Measurements from ENCODE around the gene TMEM131. TPM values are rescaled to one million over a fixed set of nuclear protein-coding genes. Genes with fewer than 3 reads are reported as not detected.

Gene TMEM131
- total RNA-seq, 6 donors from 2014 or later = 30.5 to 67.5 (median 39.7) TPM

DNA sequence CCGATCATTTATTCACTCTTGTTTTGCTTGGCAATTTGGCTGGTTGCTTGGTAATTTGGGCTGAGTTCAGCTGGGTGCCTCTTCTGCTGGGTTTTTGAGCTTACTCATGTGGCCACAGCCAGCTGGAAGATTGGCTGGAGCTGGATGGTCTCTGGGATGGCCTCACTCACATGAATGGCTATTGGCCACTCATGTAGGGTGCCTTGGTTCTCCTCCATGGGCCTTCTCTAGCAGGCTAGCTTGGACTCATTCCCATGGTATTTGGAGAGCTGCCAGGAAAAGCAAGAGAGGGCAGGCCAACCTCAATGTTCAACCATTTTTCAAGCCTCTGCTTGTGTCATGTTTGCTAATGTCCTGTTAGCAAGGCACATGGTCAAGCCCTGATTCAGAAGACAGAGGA lies 265.5 kb downstream of the TMEM131 start:
- H3K9me3 ChIP-seq = peaks cover 0 to 10% (median 8%) of the 10 kb centered on the region in 4 donors
- no peaks in the 10 kb centered on the region for H3K4me1 ChIP-seq
- 100% methylated on average over 1 of the region's 1 CpG for WGBS, 2 donors
- no peak overlapping the region for H3K27ac ChIP-seq
- H3K36me3 ChIP-seq = no peaks in the 10 kb centered on the region
- ATAC-seq (ENCODE audit: low FRiP score in 2 of 2) (no peak), DNase-seq (no peak)
- H3K4me3 ChIP-seq = no peak overlapping the region
- H3K27me3 ChIP-seq = no peaks in the 10 kb centered on the region
- TF ChIP-seq EP300 (IDR thresholded peaks at IDR 0.05) (no peak), POLR2A (IDR thresholded peaks at IDR 0.05) (no peak), POLR2AphosphoS5 (IDR thresholded peaks at IDR 0.05) (no peak)
- TF ChIP-seq, protein P1, sequence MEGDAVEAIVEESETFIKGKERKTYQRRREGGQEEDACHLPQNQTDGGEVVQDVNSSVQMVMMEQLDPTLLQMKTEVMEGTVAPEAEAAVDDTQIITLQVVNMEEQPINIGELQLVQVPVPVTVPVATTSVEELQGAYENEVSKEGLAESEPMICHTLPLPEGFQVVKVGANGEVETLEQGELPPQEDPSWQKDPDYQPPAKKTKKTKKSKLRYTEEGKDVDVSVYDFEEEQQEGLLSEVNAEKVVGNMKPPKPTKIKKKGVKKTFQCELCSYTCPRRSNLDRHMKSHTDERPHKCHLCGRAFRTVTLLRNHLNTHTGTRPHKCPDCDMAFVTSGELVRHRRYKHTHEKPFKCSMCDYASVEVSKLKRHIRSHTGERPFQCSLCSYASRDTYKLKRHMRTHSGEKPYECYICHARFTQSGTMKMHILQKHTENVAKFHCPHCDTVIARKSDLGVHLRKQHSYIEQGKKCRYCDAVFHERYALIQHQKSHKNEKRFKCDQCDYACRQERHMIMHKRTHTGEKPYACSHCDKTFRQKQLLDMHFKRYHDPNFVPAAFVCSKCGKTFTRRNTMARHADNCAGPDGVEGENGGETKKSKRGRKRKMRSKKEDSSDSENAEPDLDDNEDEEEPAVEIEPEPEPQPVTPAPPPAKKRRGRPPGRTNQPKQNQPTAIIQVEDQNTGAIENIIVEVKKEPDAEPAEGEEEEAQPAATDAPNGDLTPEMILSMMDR (IDR thresholded peaks at IDR 0.05) = no peak

DNA sequence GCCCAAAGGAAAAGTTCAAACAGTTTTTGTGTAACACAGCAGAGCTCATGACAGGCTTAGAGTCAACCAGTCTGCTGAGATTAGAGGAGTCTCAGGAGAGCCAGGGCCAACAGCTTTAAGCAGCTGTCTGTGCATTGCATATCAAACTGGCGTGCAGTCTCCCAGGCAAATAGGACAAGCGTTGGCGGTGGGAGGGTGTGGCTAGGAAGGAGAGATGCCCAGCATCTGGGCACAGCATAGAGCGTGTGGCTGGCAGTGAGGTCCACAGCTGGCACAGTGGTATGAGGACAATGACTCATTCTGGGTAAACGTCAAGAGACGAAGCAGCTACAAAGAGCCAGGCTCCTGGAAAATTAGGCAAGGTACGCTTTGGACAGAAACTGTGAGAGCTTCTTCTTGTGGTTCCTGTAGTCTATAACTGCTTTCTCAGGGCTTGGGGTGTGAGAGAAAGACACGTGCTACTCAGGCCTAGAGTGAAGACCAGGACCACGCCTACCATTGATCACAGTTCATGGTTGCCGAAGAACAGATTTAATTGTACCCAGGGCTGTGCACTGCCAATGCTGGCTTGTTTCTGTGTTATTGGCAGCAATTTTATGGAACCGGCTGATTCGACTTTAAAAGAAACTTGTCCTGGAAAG lies 267.5 kb downstream of the TMEM131 start:
- H3K9me3 ChIP-seq = peaks cover 0 to 10% (median 8%) of the 10 kb centered on the region in 4 donors
- no peaks in the 10 kb centered on the region for H3K27me3 ChIP-seq
- no peak overlapping the region for H3K27ac ChIP-seq
- no peaks in the 10 kb centered on the region for H3K4me1 ChIP-seq
- TF ChIP-seq POLR2AphosphoS5 (IDR thresholded peaks at IDR 0.05) (no peak), POLR2A (IDR thresholded peaks at IDR 0.05) (no peak), EP300 (IDR thresholded peaks at IDR 0.05) (no peak)
- TF ChIP-seq, protein P1 (IDR thresholded peaks at IDR 0.05) = no peak
- no peak overlapping the region for H3K4me3 ChIP-seq
- no peaks in the 10 kb centered on the region for H3K36me3 ChIP-seq
- WGBS, 2 donors = 65 to 77% methylated on average over 10 to 12 of the region's 12 CpGs
- ATAC-seq (ENCODE audit: low FRiP score in 2 of 2) (no peak), DNase-seq (peak in 1 of 2 donors; percentile 15)

DNA sequence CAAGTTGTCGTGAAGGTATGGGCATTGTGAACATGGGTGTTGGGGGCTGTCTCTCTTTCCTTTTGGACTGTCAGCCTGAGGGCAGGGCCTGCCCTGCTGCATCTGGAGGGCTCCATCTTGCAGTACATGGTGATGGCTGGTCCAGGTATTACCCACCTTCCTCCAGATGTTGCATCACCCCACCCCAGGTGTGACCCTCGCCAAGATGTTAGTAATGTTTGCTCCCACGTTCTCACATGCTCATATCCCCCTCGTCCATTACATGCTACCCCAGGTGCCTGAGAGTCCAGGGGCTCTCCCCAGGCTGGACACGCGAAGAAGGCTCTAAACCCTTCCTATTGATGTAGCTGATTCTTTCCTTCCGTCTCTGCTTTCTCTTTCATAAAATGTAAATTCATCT lies 268.5 kb downstream of the TMEM131 start:
- no peaks in the 10 kb centered on the region for H3K27me3 ChIP-seq
- DNase-seq (no peak), ATAC-seq (ENCODE audit: low FRiP score in 2 of 2) (no peak)
- no peaks in the 10 kb centered on the region for H3K36me3 ChIP-seq
- no peak overlapping the region for H3K27ac ChIP-seq
- TF ChIP-seq POLR2A (IDR thresholded peaks at IDR 0.05) (no peak), EP300 (IDR thresholded peaks at IDR 0.05) (no peak), POLR2AphosphoS5 (IDR thresholded peaks at IDR 0.05) (no peak)
- TF ChIP-seq, protein P1 (IDR thresholded peaks at IDR 0.05) = no peak
- 91 to 92% methylated on average over 7 of the region's 7 CpGs for WGBS, 2 donors
- H3K4me3 ChIP-seq = no peak overlapping the region
- peaks cover 0 to 10% (median 8%) of the 10 kb centered on the region in 4 donors for H3K9me3 ChIP-seq
- no peaks in the 10 kb centered on the region for H3K4me1 ChIP-seq

DNA sequence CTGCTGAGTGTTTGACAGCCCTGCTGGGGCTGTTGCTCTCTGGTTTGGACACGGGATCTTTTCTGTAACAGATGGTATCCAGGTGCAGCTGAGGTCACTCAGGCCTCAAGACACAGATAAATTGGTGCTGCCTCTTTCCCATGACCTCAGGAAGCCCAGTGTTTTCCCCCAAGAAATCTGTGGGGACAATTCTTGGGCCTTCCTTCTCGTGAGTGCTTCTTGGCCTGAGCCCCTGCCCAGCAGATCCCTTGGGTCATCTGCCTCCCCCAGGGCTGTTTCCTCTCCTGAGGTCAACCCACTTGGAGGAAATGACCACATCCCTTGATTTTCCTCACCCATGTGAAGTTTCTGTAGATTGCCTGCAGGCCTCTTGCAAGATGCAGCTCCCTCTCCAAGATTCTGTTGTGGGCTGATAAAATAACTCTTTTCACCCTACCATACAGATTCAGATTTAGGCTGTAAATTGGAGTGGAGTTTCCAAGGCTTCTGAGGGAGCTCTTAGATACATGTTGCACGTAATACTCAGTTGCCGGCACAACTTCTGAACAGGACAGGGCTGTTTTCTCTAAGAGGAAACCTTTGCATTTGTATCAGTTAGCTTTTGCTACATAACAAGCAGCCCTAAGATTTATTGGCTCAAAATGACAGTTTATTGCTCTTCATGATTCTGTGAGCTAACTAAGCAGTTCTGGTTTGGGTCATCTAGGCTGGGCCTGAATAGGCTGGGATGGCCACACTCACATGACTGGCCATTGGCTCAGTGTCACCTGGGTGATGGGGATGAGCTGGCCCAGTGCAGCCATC lies 269.3 kb downstream of the TMEM131 start:
- DNase-seq = no peak
- no peaks in the 10 kb centered on the region for H3K4me1 ChIP-seq
- no peaks in the 10 kb centered on the region for H3K27me3 ChIP-seq
- ATAC-seq (ENCODE audit: low FRiP score in 2 of 2) = no peak
- no peak overlapping the region for H3K4me3 ChIP-seq
- no peak for TF ChIP-seq EP300 (IDR thresholded peaks at IDR 0.05)
- TF ChIP-seq, protein P1 (IDR thresholded peaks at IDR 0.05) = no peak
- TF ChIP-seq POLR2AphosphoS5 (IDR thresholded peaks at IDR 0.05) = no peak
- no peak for TF ChIP-seq POLR2A (IDR thresholded peaks at IDR 0.05)
- WGBS, 2 donors = 46 to 70% methylated on average over 4 of the region's 4 CpGs
- no peaks in the 10 kb centered on the region for H3K36me3 ChIP-seq
- no peak overlapping the region for H3K27ac ChIP-seq
- H3K9me3 ChIP-seq = peaks cover 0 to 10% (median 8%) of the 10 kb centered on the region in 4 donors

Measured in upper lobe of left lung (tissue), 6 donors.